Peyer's patch (tissue), 4 donors: ENCODE results near the gene GALNT2.

Experiments used
- POLR2A ChIP-seq, 2 donors: fragments of 450-650 bp; IDR thresholded peaks; one replicate each; pipeline ENCODE4 v1.5.1; 2017; ENCODE audit warnings: antibody characterized with exemption in 2 of 2, mild to moderate bottlenecking in 2 of 2, moderate library complexity in 2 of 2
- TF ChIP-seq, protein P1 (sequence below), 6 experiments: fragments of 450-650 bp in 4 of 6; fragments of 200-600 bp in 2 of 6; sonication (generic) in 1 of 6; IDR thresholded peaks; one replicate each; pipeline ENCODE4 v1.5.1; 2017 to 2019; ENCODE audit warnings: antibody characterized with exemption in 6 of 6, mild to moderate bottlenecking in 3 of 6, moderate library complexity in 1 of 6

DNA sequence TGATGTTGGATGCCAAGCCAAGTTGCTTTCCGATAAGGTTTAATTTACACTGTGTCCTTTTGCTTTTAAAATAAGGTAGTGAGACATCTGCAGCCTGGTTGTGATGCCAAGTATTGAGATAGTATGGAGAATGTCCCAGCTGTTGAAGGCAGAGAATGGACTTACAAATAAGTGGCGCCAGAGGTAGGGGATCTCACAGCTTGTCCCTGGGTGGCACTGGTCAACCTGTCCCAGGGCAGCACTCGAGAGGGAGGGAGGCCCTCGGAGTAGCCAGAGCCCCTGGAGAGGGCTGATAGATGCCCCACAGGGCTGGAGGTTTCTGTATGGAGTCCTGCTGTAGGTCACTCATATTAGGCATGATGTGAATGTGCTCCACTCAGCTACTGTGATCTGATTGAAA, 98.5 kb downstream of the GALNT2 start:
- TF ChIP-seq, protein P1, sequence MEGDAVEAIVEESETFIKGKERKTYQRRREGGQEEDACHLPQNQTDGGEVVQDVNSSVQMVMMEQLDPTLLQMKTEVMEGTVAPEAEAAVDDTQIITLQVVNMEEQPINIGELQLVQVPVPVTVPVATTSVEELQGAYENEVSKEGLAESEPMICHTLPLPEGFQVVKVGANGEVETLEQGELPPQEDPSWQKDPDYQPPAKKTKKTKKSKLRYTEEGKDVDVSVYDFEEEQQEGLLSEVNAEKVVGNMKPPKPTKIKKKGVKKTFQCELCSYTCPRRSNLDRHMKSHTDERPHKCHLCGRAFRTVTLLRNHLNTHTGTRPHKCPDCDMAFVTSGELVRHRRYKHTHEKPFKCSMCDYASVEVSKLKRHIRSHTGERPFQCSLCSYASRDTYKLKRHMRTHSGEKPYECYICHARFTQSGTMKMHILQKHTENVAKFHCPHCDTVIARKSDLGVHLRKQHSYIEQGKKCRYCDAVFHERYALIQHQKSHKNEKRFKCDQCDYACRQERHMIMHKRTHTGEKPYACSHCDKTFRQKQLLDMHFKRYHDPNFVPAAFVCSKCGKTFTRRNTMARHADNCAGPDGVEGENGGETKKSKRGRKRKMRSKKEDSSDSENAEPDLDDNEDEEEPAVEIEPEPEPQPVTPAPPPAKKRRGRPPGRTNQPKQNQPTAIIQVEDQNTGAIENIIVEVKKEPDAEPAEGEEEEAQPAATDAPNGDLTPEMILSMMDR (IDR thresholded peaks at IDR 0.05): no peak
- no peak for TF ChIP-seq POLR2A (IDR thresholded peaks at IDR 0.05)
